HepG2 (cell line): ENCODE data around the gene ROM1. TPM values are rescaled to one million over a fixed set of nuclear protein-coding genes. Genes with fewer than 3 reads are reported as not detected.
A peak's percentile ranks its signal among the peaks of the same experiment; 100 is the strongest.

Source experiments
- BHLHE40 ChIP-seq: IDR thresholded peaks from 2 replicates; pipeline ENCODE4 v1.6.1; 2011; ENCODE audit warnings: low read length, improper control_type of control experiment
- NFIC ChIP-seq: IDR thresholded peaks from 2 replicates; pipeline ENCODE4 v1.6.1; 2012; ENCODE audit warnings: mild to moderate bottlenecking, low read length, inconsistent platforms
- PAX8 ChIP-seq: sonication (generic); formaldehyde crosslinking; IDR thresholded peaks from 2 replicates; pipeline ENCODE4 v1.8.0; 2022; ENCODE audit warnings: mild to moderate bottlenecking, missing genetic modification reagents, borderline replicate concordance
- PHF20 ChIP-seq: sonication (generic); formaldehyde crosslinking; IDR thresholded peaks from 2 replicates; pipeline ENCODE4 v1.5.0; 2020; ENCODE audit warnings: mild to moderate bottlenecking, missing genetic modification reagents
- PHF5A ChIP-seq: IDR thresholded peaks from one replicate; pipeline ENCODE4 v1.6.1; 2018; ENCODE audit warnings: low read depth, missing genetic modification reagents; ENCODE audit not compliant: unreplicated experiment
- SETDB1 ChIP-seq: sonication (generic); formaldehyde crosslinking; IDR thresholded peaks from 2 replicates; pipeline ENCODE4 v1.5.1; 2020; ENCODE audit warnings: missing genetic modification reagents, mild to moderate bottlenecking, borderline replicate concordance
- SP5 ChIP-seq: IDR thresholded peaks from 2 replicates; pipeline ENCODE4 v1.6.1; 2016; ENCODE audit warnings: low read depth, borderline replicate concordance
- ZNF101 ChIP-seq: sonication (generic); formaldehyde crosslinking; IDR thresholded peaks from 2 replicates; pipeline ENCODE4 v1.4.0; 2020; ENCODE audit warnings: mild to moderate bottlenecking, low read depth, missing genetic modification reagents, borderline replicate concordance
- ZNF235 ChIP-seq: sonication (generic); formaldehyde crosslinking; IDR thresholded peaks from 2 replicates; pipeline ENCODE4 v1.8.1; 2023; ENCODE audit warnings: mild to moderate bottlenecking, missing genetic modification reagents, borderline replicate concordance
- ZNF251 ChIP-seq: sonication (generic); formaldehyde crosslinking; IDR thresholded peaks from 2 replicates; pipeline ENCODE4 v1.9.0; 2021; ENCODE audit warnings: mild to moderate bottlenecking, missing genetic modification reagents
- ZNF329 ChIP-seq: sonication (generic); formaldehyde crosslinking; IDR thresholded peaks from 2 replicates; pipeline ENCODE4 v1.9.0; 2021; ENCODE audit warnings: low read depth, mild to moderate bottlenecking, missing genetic modification reagents
- ZNF34 ChIP-seq: sonication (generic); formaldehyde crosslinking; IDR thresholded peaks from 2 replicates; pipeline ENCODE4 v1.4.0; 2020; ENCODE audit warnings: mild to moderate bottlenecking, missing genetic modification reagents, borderline replicate concordance
- ZNF451 ChIP-seq: sonication (generic); formaldehyde crosslinking; IDR thresholded peaks from 2 replicates; pipeline ENCODE4 v1.5.0; 2020; ENCODE audit warnings: mild to moderate bottlenecking, missing genetic modification reagents
- ZNF556 ChIP-seq: sonication (generic); formaldehyde crosslinking; IDR thresholded peaks from 2 replicates; pipeline ENCODE4 v1.4.0; 2020; ENCODE audit warnings: mild to moderate bottlenecking, missing genetic modification reagents, borderline replicate concordance
- ZNF569 ChIP-seq: sonication (generic); formaldehyde crosslinking; IDR thresholded peaks from 2 replicates; pipeline ENCODE4 v1.5.0; 2020; ENCODE audit warnings: mild to moderate bottlenecking, missing genetic modification reagents, moderate library complexity, borderline replicate concordance
- ZNF746 ChIP-seq: sonication (generic); formaldehyde crosslinking; IDR thresholded peaks from 2 replicates; pipeline ENCODE4 v1.8.0; 2022; ENCODE audit warnings: mild to moderate bottlenecking, missing genetic modification reagents
- ZNF776 ChIP-seq: sonication (generic); formaldehyde crosslinking; IDR thresholded peaks from 2 replicates; pipeline ENCODE4 v1.4.0; 2020; ENCODE audit warnings: mild to moderate bottlenecking, missing genetic modification reagents
- polyA plus RNA-seq, 8 experiments: library from polyadenylated mRNA; depleted of rRNA in 3 of 8; stranded (reverse) in 7 of 8; unstranded in 1 of 8; fragments of >200 nt; fragmentation: Illumina TruSeq in 4 of 8; extraction: Trizol in 4 of 8; gene quantifications; 2 replicates each; pipeline versions ENCODE4 v1.2.1 to v1.2.3, GENCODE V29; 2011 to 2016; ENCODE audit warnings: low read depth in 4 of 8, missing spikeins in 1 of 8, mixed read lengths in 1 of 8; ENCODE audit not compliant: insufficient read depth in 1 of 8
- total RNA-seq, 5 experiments: library from RNA; depleted of rRNA; stranded (reverse); fragments of >200 nt; fragmentation: Illumina TruSeq; extraction: Trizol; gene quantifications; 2 replicates each; pipeline ENCODE4 v1.2.3, GENCODE V29; 2016; ENCODE audit warnings: low read depth in 1 of 5
- TF ChIP-seq, protein P1 (sequence below): sonication (generic); formaldehyde crosslinking; IDR thresholded peaks from 2 replicates; pipeline ENCODE4 v1.9.0; 2021; ENCODE audit warnings: missing genetic modification reagents, mild to moderate bottlenecking, borderline replicate concordance
- TF ChIP-seq, protein P2 (sequence below): sonication (generic); formaldehyde crosslinking; IDR thresholded peaks from 2 replicates; pipeline ENCODE4 v1.4.0; 2020; ENCODE audit warnings: missing genetic modification reagents, borderline replicate concordance
- TF ChIP-seq, protein P3 (sequence below): sonication (generic); formaldehyde crosslinking; IDR thresholded peaks from 2 replicates; pipeline ENCODE4 v1.8.1; 2023; ENCODE audit warnings: mild to moderate bottlenecking, missing genetic modification reagents, borderline replicate concordance
- TF ChIP-seq, protein P4 (sequence below): sonication (generic); formaldehyde crosslinking; IDR thresholded peaks from 2 replicates; pipeline ENCODE4 v1.4.0; 2020; ENCODE audit warnings: missing genetic modification reagents

Gene ROM1
- total and polyA plus RNA-seq, 2 of the 13 experiments (the other 11 are each of a cell fraction or from before 2014, with no cell fraction given): 1.2 to 2.4 TPM

DNA sequence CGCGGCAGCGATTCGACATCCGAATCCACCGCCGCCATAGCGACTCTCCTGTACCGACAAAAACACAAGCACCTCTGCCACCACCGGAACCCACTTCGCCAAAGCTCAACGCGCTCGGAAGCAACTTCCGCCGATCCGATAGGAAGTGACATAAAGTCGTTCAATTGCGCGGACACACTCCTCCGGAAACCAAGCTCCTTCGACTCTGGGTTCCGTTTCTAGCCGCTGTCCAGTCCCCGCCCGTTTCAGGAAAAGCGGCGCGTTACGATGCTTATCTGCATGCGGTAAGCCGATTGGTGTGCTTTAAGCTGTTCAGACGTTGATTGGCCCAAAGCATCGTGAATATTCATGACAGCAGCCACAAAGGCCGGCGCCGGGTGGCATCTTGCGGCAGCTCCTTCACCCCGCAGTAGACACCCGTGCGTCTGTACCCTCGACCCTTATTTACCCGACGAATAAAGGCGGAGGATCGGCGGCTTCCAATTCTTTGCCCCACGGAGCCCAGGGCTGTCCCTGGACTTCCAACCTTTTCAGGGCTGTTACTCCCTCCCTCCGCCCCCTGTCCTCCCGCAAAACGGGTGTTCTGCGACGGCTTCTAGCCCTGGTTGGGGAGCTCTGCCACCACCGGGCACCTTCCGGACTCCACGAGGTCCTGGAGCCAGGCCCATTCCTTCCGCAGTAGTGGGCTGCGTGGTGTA is 21.5 kb upstream of the ROM1 start, which contains the start of gene TUT1 (continued):
- TF ChIP-seq PHF20 (peak; percentile 97), ZNF746 (peak; percentile 63; the same call in 1 of the 2 replicates), SETDB1 (CRISPR knock-in tag) (0 out of 2 replicates have a peak, but pooled peaks have one; percentile 20), ZNF569 (CRISPR knock-in tag) (peak; percentile 76; the same call in 1 of the 2 replicates), PAX8 (CRISPR knock-in tag) (no peak), SP5 (peak; percentile 54; the same call in 1 of the 2 replicates), ZNF776 (no peak), BHLHE40 (no peak), ZNF101 (CRISPR knock-in tag) (no peak), PHF5A (peak; percentile 95), ZNF556 (CRISPR knock-in tag) (peak; percentile 96; the same call in 1 of the 2 replicates), ZNF235 (CRISPR knock-in tag) (0 out of 2 replicates have a peak, but pooled peaks have one; percentile 33), ZNF329 (CRISPR knock-in tag) (no peak), ZNF34 (CRISPR knock-in tag) (no peak; the same call in 1 of the 2 replicates), ZNF451 (CRISPR knock-in tag) (0 out of 2 replicates have a peak, but pooled peaks have one; percentile 44), NFIC (0 out of 2 replicates have a peak, but pooled peaks have one; percentile 48), ZNF251 (CRISPR knock-in tag) (0 out of 2 replicates have a peak, but pooled peaks have one; percentile 12)
- TF ChIP-seq, protein P1, sequence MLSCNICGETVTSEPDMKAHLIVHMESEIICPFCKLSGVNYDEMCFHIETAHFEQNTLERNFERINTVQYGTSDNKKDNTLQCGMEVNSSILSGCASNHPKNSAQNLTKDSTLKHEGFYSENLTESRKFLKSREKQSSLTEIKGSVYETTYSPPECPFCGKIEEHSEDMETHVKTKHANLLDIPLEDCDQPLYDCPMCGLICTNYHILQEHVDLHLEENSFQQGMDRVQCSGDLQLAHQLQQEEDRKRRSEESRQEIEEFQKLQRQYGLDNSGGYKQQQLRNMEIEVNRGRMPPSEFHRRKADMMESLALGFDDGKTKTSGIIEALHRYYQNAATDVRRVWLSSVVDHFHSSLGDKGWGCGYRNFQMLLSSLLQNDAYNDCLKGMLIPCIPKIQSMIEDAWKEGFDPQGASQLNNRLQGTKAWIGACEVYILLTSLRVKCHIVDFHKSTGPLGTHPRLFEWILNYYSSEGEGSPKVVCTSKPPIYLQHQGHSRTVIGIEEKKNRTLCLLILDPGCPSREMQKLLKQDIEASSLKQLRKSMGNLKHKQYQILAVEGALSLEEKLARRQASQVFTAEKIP (CRISPR knock-in tag): no peak
- TF ChIP-seq, protein P2, sequence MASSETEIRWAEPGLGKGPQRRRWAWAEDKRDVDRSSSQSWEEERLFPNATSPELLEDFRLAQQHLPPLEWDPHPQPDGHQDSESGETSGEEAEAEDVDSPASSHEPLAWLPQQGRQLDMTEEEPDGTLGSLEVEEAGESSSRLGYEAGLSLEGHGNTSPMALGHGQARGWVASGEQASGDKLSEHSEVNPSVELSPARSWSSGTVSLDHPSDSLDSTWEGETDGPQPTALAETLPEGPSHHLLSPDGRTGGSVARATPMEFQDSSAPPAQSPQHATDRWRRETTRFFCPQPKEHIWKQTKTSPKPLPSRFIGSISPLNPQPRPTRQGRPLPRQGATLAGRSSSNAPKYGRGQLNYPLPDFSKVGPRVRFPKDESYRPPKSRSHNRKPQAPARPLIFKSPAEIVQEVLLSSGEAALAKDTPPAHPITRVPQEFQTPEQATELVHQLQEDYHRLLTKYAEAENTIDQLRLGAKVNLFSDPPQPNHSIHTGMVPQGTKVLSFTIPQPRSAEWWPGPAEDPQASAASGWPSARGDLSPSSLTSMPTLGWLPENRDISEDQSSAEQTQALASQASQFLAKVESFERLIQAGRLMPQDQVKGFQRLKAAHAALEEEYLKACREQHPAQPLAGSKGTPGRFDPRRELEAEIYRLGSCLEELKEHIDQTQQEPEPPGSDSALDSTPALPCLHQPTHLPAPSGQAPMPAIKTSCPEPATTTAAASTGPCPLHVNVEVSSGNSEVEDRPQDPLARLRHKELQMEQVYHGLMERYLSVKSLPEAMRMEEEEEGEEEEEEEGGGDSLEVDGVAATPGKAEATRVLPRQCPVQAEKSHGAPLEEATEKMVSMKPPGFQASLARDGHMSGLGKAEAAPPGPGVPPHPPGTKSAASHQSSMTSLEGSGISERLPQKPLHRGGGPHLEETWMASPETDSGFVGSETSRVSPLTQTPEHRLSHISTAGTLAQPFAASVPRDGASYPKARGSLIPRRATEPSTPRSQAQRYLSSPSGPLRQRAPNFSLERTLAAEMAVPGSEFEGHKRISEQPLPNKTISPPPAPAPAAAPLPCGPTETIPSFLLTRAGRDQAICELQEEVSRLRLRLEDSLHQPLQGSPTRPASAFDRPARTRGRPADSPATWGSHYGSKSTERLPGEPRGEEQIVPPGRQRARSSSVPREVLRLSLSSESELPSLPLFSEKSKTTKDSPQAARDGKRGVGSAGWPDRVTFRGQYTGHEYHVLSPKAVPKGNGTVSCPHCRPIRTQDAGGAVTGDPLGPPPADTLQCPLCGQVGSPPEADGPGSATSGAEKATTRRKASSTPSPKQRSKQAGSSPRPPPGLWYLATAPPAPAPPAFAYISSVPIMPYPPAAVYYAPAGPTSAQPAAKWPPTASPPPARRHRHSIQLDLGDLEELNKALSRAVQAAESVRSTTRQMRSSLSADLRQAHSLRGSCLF: no peak
- TF ChIP-seq, protein P3, sequence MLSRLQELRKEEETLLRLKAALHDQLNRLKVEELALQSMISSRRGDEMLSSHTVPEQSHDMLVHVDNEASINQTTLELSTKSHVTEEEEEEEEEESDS (CRISPR knock-in tag): peak; percentile 98
- TF ChIP-seq, protein P4, sequence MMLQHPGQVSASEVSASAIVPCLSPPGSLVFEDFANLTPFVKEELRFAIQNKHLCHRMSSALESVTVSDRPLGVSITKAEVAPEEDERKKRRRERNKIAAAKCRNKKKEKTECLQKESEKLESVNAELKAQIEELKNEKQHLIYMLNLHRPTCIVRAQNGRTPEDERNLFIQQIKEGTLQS (CRISPR knock-in tag): peak; percentile 38; the same call in 1 of the 2 replicates
